Activated CD4-positive, alpha-beta T cell treated with anti-CD3 and anti-CD28 coated beads, Interleukin-2, amount 50 U/mL, for 16 hours (primary cell): ENCODE measurements around the gene COPB1.

Experiments used
- DNase-seq: peaks from one replicate; pipeline ENCODE4 v3.0.0-alpha.2; 2020

Gene COPB1

DNA sequence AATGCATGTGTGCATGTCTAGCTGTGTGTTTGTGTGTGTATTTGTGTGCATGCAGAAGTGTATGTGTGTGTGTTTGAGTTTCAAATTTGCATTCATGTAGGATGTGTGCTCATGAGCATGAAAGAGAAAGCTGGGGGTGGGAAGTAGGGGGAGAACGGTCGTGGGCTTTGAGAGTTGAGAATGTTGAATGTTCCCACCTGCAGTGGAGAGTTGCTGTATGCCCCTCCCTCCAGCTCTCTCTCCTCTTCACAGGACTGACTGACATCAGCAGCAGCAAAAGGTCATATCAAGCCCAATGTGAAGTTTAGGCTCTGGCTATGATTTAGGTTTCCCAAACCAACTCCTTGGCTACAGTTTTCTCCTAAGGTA, 76.8 kb downstream of the COPB1 start:
- no peak for DNase-seq

DNA sequence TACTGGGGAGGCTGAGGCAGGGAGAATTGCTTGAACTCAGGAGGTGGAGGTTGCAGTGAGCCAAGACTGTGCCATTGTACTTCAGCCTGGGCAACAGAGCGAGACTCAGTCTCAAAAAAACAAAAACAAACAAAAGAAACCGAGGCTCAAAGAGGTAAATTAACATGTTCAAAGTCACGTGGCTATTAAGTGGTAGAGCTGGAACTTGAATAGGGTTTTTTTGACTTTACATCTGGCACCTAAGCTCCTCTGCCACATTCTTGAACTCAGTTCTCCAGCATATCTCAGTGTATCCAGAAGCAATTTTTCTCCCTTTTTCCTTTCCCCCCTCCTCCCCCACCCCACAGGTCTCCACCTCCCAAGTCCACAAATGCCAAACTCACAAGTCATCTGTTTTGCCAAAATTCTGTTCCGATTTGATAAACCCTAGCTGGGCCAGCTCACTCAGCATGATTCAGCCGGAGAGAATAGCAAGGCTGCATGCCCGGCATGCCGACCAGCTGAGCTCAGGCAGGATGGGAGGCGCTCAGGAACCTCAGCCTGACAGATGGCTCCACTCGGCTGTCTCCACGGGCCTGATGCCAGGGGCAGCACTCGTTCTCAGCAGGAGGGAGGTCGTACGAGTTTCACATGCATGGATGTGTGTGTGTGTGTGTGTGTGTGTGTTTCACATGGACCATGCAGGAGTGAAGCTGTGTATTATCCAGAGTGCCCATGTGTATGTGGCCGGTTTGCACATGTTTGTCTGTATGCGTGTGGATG, 77.4 kb downstream of the COPB1 start:
- DNase-seq = no peak

GRCh38 chr11:14420223-14420622, 79.4 kb downstream of the COPB1 start:
- DNase-seq = no peak

GRCh38 chr11:14418801-14419417, 80.7 kb downstream of the COPB1 start:
- DNase-seq = no peak

DNA sequence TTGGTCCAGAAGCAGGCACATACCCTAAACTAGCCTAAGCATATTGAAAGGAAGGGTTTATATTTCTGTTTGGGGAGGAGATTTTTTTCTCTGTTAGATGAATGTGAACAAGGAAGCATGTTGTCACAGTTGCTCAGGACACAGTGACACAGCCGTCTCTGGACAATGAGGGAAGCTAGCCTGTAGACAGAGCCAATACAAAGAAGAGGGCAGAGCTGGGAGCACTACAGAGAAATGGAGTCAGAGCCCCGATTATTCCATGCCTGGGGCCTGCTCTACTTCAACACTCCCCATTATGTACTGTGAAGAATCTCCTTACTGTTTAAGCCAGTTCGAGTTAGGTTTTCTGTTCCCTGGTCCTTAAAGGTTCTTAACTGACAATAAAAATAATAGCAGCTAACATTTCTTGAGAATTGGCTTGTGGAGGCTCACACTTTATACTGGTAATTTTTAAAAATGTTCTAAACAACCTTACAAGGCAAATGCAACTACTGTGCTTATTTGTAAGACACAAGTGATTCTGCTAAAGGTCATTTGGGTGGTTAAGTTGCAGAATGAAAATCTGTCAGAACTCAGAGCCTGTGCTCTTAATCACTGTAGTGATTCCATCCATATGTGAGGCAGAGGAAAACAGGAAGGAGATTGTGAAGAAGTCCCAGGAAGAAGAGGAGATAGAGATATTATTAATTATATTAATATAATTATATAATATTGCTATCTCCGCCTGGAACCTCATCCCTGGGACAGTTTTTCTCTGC, 81.8 kb downstream of the COPB1 start:
- no peak for DNase-seq

DNA sequence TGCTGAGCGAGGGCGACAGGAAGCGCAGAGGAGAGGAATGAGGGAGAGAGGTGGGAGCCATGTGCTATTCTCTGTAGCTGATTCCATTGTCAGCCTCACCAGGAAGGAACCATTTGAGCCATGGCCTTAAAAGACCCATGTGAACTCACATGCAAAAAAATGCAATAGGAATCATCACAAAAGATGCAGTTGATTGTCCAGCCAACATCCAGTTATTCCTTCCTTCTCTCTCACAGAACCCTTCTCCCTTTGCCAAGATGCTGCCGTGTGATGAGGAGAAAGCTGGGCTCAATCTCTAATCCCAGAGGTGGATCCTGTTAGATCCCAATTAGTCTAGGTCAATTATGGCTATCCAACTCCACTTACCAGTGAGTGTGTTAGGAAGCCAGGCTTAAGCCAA, 82.4 kb downstream of the COPB1 start:
- DNase-seq = no peak

DNA sequence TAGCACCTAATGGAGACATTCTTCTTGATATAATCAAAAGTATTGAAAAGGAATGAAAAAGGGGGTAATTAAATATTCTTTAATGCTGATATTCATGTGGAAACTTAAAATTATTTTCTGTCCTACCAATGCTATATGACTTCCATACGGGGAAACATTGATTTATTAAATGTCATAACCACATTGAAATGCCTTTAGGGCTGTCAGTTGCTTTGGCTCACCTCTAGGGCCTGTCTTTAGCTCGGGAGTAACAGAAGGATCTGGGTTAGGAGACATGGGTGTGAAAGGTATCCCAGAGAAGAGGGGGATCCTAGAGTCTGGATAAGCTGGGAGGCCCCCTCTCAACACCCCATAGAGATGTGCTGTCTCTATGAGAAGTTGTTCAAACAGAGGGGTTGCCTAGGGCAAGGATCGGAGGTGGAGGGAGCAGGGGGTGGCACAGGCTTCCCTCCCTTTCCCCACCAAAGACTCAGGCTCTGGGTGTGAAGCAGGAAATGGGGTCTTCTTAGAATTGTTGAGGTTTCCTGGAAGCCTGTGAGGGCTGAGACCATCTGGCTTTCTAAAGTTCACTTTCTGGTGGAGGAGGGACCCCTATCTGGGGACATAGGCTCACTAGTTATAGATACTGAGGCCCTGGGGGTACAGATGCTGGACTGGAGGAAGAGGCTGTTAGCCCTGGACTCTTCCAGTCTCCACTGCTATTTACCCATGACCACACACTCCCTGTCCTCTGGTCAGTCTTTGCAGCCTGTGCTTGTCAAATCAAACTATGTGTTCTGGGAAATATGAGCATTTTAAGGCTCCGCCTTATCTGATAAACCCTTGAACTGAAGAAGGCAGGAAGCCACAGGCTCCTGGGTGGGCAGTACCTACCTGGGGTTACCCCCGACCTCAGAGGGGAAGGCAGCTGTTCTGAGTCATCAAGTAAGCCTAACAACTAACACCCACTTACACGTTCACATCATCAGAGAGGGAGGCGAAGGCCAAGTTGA, 84.8 kb downstream of the COPB1 start:
- peak; percentile 89 for DNase-seq

GRCh38 chr11:14413307-14414069, 86.1 kb downstream of the COPB1 start:
- DNase-seq = peak; percentile 12

GRCh38 chr11:14411818-14412217, 87.8 kb downstream of the COPB1 start:
- no peak for DNase-seq

GRCh38 chr11:14409891-14410290, 89.7 kb downstream of the COPB1 start:
- no peak for DNase-seq

GRCh38 chr11:14408612-14409011, 91.0 kb downstream of the COPB1 start:
- DNase-seq = no peak
